AG04450 (cell line): Measurements from ENCODE around the gene MAD1L1. TPM values are rescaled to one million over a fixed set of nuclear protein-coding genes. Genes with fewer than 3 reads are reported as not detected.

Experiments
- CTCF ChIA-PET: fragments of 300-600, 350-600 bp; formaldehyde crosslinking; extraction: SDS; loops from one replicate; lab custom pipeline; 2022; ENCODE audit warnings: antibody characterized with exemption, inconsistent platforms; lab: Charles Lee
- POLR2A ChIA-PET: fragments of 350-600 bp; formaldehyde crosslinking; extraction: SDS; loops from one replicate; lab custom pipeline; 2021; ENCODE audit warnings: antibody characterized with exemption, inconsistent platforms; lab: Yijun Ruan, JAX
- DNase-seq: peaks from one replicate; pipeline ENCODE4 v3.0.0-alpha.2; 2011; ENCODE audit warnings: low read depth, low spot score
- H3K27ac ChIP-seq: one replicate; pipeline ENCODE4 v1.5.1; 2012; ENCODE audit warnings: low read depth, low read length, control low read depth
- H3K27me3 ChIP-seq: one replicate; pipeline ENCODE4 v1.6.0; 2012; ENCODE audit warnings: low read length; ENCODE audit not compliant: control insufficient read depth, insufficient read depth
- H3K4me3 ChIP-seq: 2 replicates; pipeline ENCODE4 v1.5.1; 2011; ENCODE audit warnings: mild to moderate bottlenecking, low read depth, low read length, control low read depth
- H3K9me3 ChIP-seq: 2 replicates; pipeline ENCODE4 v1.5.1; 2012; ENCODE audit warnings: low read length; ENCODE audit not compliant: control insufficient read depth, insufficient read depth
- polyA plus RNA-seq: library from polyadenylated mRNA; depleted of rRNA; stranded (reverse); fragments of >200 nt; gene quantifications from 2 replicates; pipeline ENCODE4 v1.2.3, GENCODE V29; 2011
- TF ChIP-seq, protein P1 (sequence below): IDR thresholded peaks from 2 replicates; pipeline ENCODE4 v1.5.1; 2011; ENCODE audit warnings: low read depth, low read length, control low read depth, inconsistent platforms

Gene MAD1L1
- polyA plus RNA-seq, 1 experiment: 11.9 TPM

DNA sequence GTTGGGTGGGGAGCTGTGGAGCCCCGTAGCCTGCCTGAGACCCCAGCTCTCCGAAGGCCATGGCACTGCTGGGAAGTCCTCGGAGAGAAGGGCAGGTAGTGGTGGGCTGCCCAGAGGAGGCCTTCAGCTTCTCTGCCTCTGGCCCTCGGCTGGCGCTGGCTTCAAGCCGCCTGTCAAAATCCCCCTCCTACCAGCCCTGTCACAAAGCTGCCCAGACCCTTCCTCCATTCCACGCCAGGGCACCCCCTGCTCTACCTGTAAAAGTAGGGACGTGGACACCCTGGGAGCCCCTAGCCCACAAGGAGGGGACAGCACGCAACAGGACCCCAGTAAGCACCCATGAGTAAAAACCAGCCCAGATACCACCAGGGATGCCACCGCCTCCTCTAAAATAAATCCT is 31.6 kb downstream of the MAD1L1 start:
- H3K27me3 ChIP-seq: no peaks in the 10 kb centered on the region
- H3K27ac ChIP-seq: no peak overlapping the region
- CTCF ChIA-PET: no interaction called here
- peaks cover 9% of the 10 kb centered on the region for H3K9me3 ChIP-seq
- no peak overlapping the region for H3K4me3 ChIP-seq
- TF ChIP-seq, protein P1, sequence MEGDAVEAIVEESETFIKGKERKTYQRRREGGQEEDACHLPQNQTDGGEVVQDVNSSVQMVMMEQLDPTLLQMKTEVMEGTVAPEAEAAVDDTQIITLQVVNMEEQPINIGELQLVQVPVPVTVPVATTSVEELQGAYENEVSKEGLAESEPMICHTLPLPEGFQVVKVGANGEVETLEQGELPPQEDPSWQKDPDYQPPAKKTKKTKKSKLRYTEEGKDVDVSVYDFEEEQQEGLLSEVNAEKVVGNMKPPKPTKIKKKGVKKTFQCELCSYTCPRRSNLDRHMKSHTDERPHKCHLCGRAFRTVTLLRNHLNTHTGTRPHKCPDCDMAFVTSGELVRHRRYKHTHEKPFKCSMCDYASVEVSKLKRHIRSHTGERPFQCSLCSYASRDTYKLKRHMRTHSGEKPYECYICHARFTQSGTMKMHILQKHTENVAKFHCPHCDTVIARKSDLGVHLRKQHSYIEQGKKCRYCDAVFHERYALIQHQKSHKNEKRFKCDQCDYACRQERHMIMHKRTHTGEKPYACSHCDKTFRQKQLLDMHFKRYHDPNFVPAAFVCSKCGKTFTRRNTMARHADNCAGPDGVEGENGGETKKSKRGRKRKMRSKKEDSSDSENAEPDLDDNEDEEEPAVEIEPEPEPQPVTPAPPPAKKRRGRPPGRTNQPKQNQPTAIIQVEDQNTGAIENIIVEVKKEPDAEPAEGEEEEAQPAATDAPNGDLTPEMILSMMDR: no peak
- POLR2A ChIA-PET: interaction anchor here (0.5 kb wide), 1 partner anchor 50 kb away, joined by 9 read pairs; no protein-coding TSS in a partner anchor
- DNase-seq: no peak

DNA sequence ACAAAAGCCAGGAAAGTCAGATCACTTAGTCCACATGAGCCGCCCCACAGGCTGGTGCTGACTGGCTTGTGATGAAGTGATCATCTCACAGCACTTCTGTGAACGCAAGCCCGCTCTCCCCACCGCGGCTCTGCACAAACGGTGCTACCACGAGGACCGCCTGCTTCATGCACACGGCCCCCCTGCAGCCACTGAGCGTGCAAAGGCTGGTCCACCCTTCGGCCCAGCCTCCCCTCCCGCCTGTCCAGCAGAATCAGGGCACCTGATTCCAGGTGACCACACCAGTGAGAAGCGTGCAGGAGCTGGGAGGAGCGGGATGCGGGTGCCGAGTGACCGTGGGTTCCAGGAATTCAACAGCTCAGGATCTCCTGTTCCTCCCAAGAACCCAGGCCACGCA is 32.2 kb downstream of the MAD1L1 start:
- DNase-seq: no peak
- Histone ChIP-seq H3K9me3 (peaks cover 13% of the 10 kb centered on the region), H3K4me3 (no peak overlapping the region), H3K27me3 (no peaks in the 10 kb centered on the region), H3K27ac (no peak overlapping the region)
- TF ChIP-seq, protein P1: no peak
- ChIA-PET CTCF (no interaction called here), POLR2A (interaction anchor here (0.5 kb wide), 1 partner anchor 50 kb away, joined by 9 read pairs; no protein-coding TSS in a partner anchor)

DNA sequence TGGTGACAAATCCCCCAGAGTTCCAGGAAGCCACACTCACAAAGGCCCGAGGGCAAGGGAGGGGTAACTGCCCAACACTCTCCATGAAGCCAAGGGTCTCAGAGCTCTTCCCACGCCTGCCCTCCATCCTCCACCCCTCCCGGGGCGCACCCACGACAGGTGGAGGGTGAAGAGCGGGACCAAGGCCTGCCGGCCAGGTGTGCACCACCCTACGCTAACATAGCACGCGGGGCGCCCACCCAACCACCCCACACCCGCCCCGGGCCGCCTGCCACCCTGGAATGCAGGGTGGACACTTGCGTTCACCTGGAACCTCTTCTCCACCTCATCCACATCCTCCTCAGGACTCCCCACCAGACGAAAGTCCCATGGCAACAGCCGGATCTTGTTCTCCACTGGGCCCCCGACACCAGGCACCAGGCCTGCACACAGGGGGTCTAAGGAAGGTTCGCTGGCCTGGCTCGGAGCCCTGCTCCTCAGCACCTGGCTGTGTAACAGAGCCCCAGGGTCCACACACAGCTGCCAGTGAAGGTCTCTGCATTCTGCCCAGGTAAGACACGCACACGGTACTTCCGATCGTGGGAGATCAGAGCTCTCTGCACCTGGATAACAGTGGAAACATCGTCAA is 32.7 kb downstream of the MAD1L1 start:
- CTCF ChIA-PET: no interaction called here
- Histone ChIP-seq H3K4me3 (no peak overlapping the region), H3K9me3 (peaks cover 15% of the 10 kb centered on the region), H3K27ac (no peak overlapping the region), H3K27me3 (no peaks in the 10 kb centered on the region)
- POLR2A ChIA-PET: no interaction called here
- DNase-seq: no peak
- TF ChIP-seq, protein P1: no peak

DNA sequence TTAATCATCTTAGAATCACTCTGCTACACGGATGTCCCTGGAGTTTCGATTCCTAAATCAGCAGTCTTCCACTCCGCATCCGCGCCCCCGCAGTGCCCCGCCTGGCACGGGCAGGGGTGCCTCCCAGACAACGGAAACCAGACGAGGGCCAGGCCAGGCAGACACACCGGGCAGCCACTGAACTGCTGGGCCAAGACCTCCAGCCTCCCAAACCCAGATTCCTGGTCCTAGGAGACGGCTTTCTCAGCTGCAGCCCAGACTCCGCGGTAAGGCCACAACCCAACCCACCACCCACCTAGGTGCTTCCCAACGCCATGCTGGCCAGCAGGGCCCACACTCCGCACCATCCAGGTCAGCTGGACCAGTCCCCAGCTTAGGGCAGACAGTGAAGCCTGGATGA is 33.2 kb downstream of the MAD1L1 start:
- TF ChIP-seq, protein P1: no peak
- POLR2A ChIA-PET: no interaction called here
- CTCF ChIA-PET: no interaction called here
- H3K27ac ChIP-seq: no peak overlapping the region
- peaks cover 15% of the 10 kb centered on the region for H3K9me3 ChIP-seq
- DNase-seq: no peak
- H3K4me3 ChIP-seq: no peak overlapping the region
- H3K27me3 ChIP-seq: no peaks in the 10 kb centered on the region

DNA sequence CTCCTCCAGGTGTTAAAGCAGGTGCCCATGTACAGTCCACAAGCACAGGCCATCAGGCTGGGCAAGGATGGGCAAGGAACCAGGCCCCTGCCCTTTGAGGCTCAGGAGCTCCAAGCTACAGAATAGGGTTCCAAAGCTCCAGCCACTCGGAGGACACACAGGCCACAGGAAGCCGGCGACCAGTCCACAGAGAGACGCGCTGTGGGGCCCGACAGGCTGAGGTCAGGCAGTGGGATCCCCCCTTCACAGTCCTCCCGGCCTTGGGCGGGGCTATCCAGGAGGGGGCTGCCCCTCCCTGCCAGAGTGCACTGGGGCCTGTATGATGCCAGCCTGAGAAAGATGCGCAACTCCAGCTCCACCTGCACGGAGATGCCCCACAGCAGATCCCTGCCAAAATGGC is 34.0 kb downstream of the MAD1L1 start:
- ChIA-PET POLR2A (no interaction called here), CTCF (no interaction called here)
- Histone ChIP-seq H3K27me3 (no peaks in the 10 kb centered on the region), H3K4me3 (no peak overlapping the region), H3K9me3 (peaks cover 15% of the 10 kb centered on the region), H3K27ac (no peak overlapping the region)
- no peak for DNase-seq
- TF ChIP-seq, protein P1: no peak
